Gastrocnemius medialis (tissue), 4 donors: Measurements from ENCODE around the gene CFAP97D2.

Experiments used
- CTCF ChIP-seq, 5 experiments: fragments of 450-650 bp in 3 of 5; fragments of 200-600 bp in 2 of 5; sonication (generic) in 2 of 5; IDR thresholded peaks in 4 of 5; conservative IDR thresholded peaks in 1 of 5; 1 replicate in 4 of 5; 2 replicates in 1 of 5; pipeline ENCODE4 v1.5.1; 2016 to 2019; ENCODE audit warnings: antibody characterized with exemption in 5 of 5, mild to moderate bottlenecking in 3 of 5, moderate library complexity in 3 of 5
- POLR2A ChIP-seq, 2 donors: fragments of 450-650 bp; IDR thresholded peaks; one replicate each; pipeline ENCODE4 v1.6.1; 2017; ENCODE audit warnings: antibody characterized with exemption in 2 of 2, mild to moderate bottlenecking in 2 of 2, moderate library complexity in 2 of 2

DNA sequence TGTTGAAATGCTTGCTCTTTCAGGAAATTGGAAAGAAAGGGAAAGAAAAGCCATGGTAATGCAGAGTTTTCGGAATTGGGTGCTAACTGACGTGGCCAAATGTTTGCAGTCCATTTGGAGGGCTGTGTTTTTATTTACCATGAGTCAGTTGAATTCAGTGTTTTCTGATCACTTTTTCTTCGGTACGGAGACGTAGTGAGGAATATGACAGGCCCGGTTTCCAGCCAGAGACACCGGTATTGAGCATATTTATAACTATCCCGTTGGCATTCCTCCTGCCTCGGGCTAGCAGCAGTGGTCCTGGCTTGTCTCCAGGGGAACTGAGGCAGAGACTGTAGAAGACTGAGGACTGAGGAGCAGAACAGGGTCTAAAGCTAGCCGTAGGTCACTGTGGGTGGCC lies 56.6 kb downstream of the CFAP97D2 start:
- TF ChIP-seq CTCF (IDR thresholded peaks at IDR 0.05 in 4 of 5, conservative IDR thresholded peaks at IDR 0.05 in 1 of 5) (no peak), POLR2A (IDR thresholded peaks at IDR 0.05) (no peak)
